HG03060 (cell line): ENCODE measurements around the gene PRR33.

Experiments used
- ATAC-seq: cut with Tn5 transposase; IDR thresholded peaks from one replicate; pipeline ENCODE4 v1.9.1; 2021; ENCODE audit warnings: low read depth, moderate number of reproducible peaks; ENCODE audit not compliant: unreplicated experiment

The PRR33 gene

DNA sequence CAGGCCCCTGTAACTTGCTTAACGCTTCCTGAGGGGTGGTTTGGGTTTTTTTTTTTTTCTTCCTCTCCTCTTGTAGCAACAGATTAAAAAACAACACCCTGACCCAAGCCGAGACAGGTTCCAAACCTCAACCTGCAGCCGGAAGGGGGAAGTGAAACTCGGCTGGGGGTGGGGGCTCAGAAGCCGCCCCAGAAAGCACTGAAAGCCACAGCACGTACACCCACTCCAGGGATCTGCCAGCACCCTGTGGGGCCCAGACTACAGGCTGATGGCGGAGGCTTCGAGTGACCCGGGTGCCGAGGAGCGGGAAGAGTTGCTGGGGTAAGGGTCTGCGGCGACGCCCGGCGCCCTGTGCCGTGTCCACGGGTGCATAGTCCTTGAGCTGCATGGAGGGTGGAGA is 38.8 kb downstream of the PRR33 start, which contains the start of gene LSP1:
LSP1 (plus strand) TSS at position 208 of the 400 bp plus-strand sequence; CDS start at position 269, 61 bp downstream.
- ATAC-seq, result peak; percentile 24

- no peak for ATAC-seq
Measured at GRCh38 chr11:1852271-1852876, 39.3 kb downstream of the PRR33 start.

DNA sequence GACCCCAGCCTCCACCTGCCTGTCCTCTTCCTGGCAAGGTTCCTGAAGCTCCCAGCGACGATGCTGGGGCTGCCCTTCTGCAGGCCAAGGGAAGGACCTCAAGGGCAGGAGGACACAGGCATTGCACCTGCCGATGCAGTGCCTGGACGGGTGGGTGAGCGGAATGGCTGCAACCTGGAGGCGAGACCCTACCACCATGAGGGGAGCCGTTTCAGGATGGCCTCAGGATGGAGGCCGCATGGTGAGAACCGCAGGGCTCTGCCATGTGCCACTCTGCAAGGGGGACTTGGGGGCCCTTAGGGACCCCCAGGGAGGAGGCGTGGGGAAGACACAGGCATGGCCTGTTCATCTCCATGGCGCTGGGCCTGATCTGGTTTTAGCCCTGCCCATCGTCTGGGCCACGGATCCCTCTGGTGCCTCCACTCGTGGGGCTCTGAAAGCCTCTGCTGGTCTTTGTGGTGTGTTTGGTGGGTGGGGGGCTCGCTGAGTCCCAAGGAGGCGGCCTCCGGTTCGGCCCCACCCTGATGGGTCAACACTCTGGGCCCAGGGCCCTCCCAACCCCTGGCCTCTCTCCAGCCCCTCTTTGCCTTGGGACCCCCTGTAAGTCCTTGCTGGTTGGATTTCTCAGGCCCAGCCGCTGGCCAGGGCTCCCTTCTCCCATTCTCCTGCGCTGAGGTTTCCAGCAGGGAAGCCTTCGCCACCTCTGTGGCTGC is 40.1 kb downstream of the PRR33 start:
- ATAC-seq, result no peak

DNA sequence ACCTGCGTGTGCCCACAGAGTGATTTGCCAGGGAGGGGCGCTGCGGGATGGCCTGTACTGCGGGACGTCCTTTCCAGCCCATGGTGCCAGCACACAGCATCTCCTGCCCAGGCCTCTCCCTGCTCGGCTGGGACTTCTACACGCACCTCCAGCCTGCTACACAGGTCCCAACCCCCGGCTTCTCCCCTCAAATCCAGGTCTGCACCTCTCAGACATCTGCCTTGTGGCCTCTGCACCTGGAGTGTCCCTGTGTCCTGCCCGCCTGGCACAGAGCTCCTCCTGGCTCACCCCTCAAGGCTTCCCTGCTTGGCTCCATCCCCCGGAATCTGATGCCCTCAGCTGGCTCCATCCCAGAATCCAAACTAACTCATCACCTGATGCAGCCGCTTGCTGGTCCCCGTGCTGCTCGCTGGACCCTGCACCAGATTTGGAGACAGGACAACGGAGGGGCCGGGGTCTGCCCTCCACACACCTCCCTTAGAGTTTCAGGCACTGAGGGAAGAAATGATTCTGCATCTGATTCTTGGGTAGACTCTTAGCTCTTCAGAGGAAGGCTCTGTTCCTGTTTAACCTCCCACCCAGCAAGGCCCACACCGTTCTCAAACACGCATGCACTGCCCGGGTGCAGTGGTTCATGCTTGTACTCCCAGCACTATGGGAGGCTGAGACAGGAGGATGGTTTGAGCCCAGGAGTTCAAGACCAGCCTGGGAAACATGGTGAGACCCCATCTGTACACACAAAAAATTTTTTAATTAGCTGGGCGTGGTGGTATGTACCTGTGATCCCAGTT is 42.9 kb downstream of the PRR33 start:
- no peak for ATAC-seq

DNA sequence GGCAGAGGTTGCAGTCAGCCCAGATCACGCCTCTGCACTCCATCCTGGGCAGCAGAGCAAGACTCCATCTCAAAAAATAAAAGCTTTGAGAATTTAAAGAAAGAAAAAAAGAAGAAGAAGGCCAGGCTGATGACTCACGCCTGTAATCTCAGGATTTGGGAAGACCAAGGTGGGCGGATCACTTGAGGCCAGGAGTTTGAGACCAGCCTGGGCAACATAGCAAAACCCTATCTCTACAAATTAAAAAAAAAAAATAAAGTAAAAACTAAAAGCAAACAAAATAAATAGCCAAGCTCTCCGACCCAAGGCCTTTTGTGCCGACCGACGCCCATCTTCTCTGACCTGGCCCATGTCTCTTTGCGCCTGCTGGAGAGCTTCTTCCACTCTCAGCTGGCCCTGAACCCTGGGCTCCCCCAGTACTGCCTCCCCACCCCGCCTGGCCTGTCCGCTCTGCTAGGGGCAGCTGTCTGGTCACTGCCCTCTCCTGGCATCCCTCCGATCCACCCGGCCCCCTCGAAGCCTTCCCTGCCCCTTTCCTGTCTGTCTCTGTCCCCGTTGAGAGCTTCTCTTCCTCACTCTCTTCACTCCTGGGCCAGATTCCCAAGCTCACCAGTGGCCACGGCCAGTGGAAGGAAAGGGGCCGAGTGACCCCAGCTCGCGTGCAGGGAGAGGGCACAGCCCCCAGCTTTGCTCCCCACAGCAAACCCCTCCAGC is 43.6 kb downstream of the PRR33 start:
- no peak for ATAC-seq

DNA sequence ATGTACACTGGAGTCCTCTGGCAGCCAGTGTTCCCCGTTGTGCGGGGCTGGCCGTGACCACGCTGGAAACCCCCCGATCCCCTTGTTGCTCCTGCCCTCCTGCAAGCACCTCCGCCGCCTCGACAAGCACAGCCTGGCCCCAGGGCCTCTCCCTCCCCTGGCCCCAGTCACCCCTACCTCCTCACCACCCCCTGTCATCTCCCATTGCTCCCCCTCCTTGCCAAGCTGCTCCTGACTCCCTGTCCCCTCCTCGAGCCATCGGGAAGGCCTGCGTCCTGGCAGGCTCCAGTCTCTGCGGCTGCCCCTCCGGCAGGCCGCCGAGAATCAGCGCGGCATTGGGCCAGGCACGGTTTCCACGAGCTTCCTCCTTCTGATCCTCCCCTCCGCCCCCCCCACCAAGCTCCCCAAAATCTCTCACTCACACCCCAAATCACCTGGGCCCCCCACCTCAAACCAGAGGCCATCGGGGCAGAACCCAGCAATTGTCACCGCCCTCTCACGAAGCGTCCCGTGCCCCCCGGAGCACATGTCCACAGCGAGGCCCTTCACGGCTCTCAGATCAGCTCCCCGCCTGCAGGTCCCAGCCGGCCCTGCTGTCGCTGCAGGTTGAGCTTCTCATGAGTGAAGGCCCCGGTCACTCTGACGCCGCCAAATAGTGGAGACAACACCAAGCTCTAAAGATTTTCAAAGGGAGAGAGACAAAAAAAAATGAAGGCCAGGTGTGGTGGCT is 44.5 kb downstream of the PRR33 start:
- ATAC-seq, result no peak

DNA sequence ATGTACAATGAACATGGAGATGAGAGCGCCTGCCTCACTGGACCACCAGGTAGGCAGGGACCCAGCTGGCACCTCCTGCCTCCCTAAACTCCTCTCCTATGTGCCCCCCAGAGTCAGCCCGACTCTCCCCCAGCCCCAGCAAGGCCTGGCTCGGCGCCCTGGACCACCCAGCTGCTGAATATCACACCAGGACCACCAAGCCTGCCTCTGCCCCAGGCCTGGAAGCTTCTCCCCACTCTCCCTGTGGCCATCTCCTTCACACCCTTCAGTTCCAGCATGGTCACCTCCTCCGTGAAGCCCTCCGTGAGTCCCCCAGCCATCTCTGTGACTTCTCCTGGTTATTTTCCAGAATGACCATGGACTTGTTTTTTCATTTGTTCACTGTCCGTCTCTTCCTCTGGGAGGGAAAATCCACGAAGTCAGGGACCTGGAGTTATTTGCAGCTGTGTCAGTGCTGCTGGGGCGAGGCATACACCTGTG is 45.2 kb downstream of the PRR33 start:
- ATAC-seq, result no peak

DNA sequence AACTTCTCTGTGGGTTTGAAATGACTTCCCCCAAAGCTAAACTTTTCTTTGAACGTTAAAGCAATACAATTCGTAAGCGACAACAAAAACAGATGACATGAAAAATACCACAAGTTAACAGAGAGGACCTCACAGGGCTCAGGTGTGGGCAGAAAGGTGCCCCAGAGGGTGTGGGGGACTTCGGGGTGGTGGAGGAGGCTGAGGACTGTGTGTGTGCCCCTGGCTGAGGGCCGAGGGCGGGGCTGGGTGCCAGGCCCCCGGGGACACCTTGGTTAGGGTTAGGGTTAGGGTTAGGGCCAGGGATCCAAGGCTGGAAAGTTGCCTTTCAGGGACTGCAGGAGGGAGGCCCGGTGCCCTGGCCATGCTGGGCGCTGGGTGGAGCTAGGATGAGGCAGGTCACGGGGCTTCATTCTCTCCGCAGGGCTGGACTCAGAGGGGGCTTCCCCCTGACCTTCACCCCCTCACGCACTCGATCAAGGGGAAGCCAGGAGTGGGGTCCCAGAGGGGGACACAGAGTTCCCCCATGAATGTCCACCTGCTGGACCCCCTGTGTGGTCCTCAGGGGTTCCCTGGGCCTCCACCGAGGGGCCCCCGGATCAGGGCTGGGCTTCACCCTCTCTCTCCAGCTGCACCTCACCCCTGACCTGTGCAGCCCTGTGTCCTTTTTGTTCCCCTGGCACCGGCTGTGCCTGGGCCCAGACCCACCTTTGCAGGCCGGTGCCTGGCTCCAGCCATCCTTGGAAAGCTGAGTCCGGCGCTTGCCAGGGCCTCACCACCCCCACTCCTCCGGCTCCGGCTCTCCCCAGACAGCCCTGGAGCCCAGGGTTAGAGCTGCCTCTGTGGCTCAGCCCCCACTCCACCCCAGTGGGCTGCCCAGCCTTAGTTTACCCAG is 45.9 kb downstream of the PRR33 start:
- ATAC-seq, result no peak

GRCh38 chr11:1845095-1845429 is 46.6 kb downstream of the PRR33 start:
- ATAC-seq, result no peak

DNA sequence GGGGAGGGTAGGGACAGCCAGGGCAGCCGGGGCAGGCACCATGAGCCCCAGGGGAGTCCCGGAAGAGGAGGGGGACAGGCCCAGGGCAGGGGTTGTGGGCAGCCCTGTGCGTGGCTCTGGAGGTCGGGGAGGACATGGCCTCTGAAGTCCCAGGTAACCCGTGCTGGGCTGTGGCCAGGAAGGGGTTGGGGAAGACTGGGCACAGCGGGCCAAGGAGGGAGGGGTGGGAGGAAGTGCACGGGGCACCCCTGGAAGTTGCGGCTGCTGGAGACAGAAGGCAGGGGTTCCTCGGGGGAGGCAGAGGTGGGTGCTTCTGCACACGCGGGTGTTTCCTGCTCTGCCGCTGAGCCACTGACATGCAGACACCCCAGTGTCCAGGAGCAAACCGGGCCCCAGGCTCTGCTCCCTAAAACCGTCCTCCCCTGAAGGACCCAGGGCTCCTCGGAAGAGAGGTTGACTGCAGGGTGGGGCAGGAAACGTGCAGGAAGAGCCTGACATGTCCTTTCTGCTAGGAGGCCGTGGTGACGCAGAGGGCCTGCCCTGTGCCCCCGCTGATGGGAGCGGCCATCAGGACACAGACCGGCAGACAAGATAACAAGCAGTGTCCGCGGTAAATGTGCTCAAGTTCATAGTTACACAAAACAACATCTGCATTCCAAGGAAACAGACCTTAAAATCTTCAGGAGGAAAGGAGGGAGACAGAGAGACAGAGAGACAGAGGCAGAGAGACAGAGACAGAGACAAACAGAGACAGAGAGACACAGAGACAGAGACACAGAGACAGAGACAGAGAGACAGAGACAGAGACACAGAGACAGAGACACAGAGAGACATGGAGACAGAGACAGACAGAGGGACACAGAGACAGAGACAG is 47.2 kb downstream of the PRR33 start:
- no peak for ATAC-seq

- ATAC-seq, result no peak
Measured at GRCh38 chr11:1843796-1844195, 47.9 kb downstream of the PRR33 start.

- ATAC-seq, result no peak
Measured at GRCh38 chr11:1843098-1843473, 48.6 kb downstream of the PRR33 start.

- no peak for ATAC-seq
Measured at GRCh38 chr11:1842149-1843097, 49.3 kb downstream of the PRR33 start.

DNA sequence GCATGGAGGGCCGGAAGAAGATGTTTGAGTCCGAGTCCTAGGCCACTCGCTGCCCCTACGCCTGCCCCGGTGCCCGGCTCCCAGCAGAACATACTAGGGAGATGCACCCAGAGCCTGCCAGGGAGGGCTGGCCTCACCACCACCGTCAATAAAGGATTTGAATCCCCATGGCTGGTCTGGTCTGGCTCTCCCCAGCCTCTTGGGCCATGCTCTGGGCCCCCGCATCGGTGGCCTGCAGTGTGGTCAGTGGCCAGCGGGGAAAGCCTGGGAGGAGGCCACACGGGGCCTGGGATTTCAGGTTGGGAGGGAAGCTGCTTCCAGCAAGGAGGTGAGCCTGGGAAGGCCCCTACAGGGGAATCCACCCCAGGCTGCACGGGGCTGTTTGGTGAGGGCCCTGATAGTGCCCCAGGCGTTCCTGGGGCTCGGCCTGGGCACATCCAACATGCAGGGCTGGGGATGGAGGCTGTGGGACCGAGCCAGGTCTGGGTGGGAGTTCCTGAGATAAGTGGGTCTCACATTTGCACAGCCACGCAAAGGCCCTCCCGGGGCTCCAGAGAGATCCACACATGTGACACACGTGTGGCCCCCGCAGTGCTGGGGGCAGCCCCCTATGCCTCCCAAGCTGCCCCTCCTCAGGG is 50.1 kb downstream of the PRR33 start:
- no peak for ATAC-seq

DNA sequence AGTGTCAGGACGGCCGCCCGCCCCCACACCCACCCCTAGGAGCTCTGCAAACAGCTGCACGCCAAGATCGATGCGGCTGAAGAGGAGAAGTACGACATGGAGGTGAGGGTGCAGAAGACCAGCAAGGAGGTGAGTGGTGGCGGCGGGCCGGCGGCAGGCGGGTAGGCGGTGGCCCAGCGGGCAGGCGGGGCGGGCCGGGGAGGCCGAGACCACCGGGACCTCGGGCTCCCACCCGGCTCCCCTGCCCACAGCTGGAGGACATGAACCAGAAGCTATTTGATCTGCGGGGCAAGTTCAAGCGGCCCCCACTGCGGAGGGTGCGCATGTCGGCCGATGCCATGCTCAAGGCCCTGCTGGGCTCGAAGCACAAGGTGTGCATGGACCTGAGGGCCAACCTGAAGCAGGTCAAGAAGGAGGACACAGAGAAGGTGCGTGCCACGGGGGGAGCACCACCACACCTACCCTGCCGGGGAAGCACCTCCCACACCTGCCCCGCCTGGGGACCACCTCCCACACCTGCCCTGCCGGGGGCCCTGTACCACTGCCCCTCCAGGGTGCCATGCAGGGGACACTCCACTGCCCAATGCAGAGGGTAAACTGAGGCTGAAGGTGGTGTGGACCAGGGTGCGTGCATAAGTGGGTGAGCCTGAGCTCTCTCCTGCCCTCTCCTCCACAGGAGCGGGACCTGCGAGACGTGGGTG is 50.8 kb downstream of the PRR33 start:
- no peak for ATAC-seq
